Measurements from ENCODE around the gene IGSF10.

GRCh38 chr3:151504606-151505005 is 43.7 kb upstream of the IGSF10 start:
- no peak for TF ChIP-seq POLR2AphosphoS5 (IDR thresholded peaks at IDR 0.05; ENCODE audit: low read depth, low read length)
- TF ChIP-seq MAX (IDR thresholded peaks at IDR 0.05; ENCODE audit: low read depth), result no peak
- no peak for TF ChIP-seq EP300 (IDR thresholded peaks at IDR 0.05; ENCODE audit: borderline replicate concordance in 1 of 2, low read depth in 1 of 2, low read length in 1 of 2)
- TF ChIP-seq CTCF (IDR thresholded peaks at IDR 0.05), result no peak
- TF ChIP-seq EZH2phosphoT487 (IDR thresholded peaks at IDR 0.05; ENCODE audit: borderline replicate concordance, low read depth), result no peak
- no peak for TF ChIP-seq PBX3 (IDR thresholded peaks at IDR 0.05)
- TF ChIP-seq RAD21 (IDR thresholded peaks at IDR 0.05; ENCODE audit: low read length), result no peak
